ENCODE measurements around the gene TUSC2. TPM values are rescaled to one million over a fixed set of nuclear protein-coding genes. Genes with fewer than 3 reads are reported as not detected.
A peak's percentile ranks its signal among the peaks of the same experiment; 100 is the strongest.

The TUSC2 gene
- total and polyA plus RNA-seq, 2 experiments from 2014 or later = 41.6 to 71.0 TPM

- Histone ChIP-seq H3K27ac (ENCODE audit: low read depth) (peak overlapping the region; percentile 100), H3K4me2 (peak overlapping the region; percentile 99), H3K4me1 (ENCODE audit: insufficient read depth) (peaks cover 15% of the 10 kb centered on the region), H3K9me2 (ENCODE audit: insufficient read depth) (no peaks in the 10 kb centered on the region), H2AFZ (no peak overlapping the region), H3K4me3 (peak overlapping the region; percentile 97), H3K27me3 (ENCODE audit: insufficient read depth) (no peaks in the 10 kb centered on the region), H3K36me3 (ENCODE audit: insufficient read depth) (peaks cover 8% of the 10 kb centered on the region), H3F3A (replicated peaks; ENCODE audit: low read depth) (peaks cover 20% of the 10 kb centered on the region; the same call in 1 of the 2 replicates), H3K79me2 (replicated peaks; ENCODE audit: insufficient read depth) (peaks cover 26% of the 10 kb centered on the region), H4K20me1 (replicated peaks; ENCODE audit: insufficient read depth) (peaks cover 5% of the 10 kb centered on the region; the same call in 1 of the 2 replicates)
- Mint-ChIP-seq H3K27me3 (ENCODE audit: insufficient read depth, low read depth, poor library complexity) (peaks cover 11% of the 10 kb centered on the region), H3K4me1 (peaks cover 43% of the 10 kb centered on the region), H3K9me3 (no peaks in the 10 kb centered on the region), H3K36me3 (ENCODE audit: low read depth) (peaks cover 51% of the 10 kb centered on the region), H3K27ac (peak overlapping the region; percentile 82; the same call in 1 of the 2 replicates), H3K4me3 (peak overlapping the region; percentile 86)
- ATAC-seq = peak; percentile 41
- DNase-seq (ENCODE audit: low spot score) = peak; percentile 91
- TF ChIP-seq NANOG (IDR thresholded peaks at IDR 0.05; ENCODE audit: borderline replicate concordance) = no peak
- TF ChIP-seq REST (IDR thresholded peaks at IDR 0.05; ENCODE audit: unreplicated experiment) = no peak
- no peak for TF ChIP-seq STAT1 (IDR thresholded peaks at IDR 0.05; ENCODE audit: unreplicated experiment)
- no peak for TF ChIP-seq POLR2AphosphoS5 (IDR thresholded peaks at IDR 0.05; ENCODE audit: low read depth)
- TF ChIP-seq JUNB (IDR thresholded peaks at IDR 0.05; ENCODE audit: unreplicated experiment) = no peak
- TF ChIP-seq, protein P1, sequence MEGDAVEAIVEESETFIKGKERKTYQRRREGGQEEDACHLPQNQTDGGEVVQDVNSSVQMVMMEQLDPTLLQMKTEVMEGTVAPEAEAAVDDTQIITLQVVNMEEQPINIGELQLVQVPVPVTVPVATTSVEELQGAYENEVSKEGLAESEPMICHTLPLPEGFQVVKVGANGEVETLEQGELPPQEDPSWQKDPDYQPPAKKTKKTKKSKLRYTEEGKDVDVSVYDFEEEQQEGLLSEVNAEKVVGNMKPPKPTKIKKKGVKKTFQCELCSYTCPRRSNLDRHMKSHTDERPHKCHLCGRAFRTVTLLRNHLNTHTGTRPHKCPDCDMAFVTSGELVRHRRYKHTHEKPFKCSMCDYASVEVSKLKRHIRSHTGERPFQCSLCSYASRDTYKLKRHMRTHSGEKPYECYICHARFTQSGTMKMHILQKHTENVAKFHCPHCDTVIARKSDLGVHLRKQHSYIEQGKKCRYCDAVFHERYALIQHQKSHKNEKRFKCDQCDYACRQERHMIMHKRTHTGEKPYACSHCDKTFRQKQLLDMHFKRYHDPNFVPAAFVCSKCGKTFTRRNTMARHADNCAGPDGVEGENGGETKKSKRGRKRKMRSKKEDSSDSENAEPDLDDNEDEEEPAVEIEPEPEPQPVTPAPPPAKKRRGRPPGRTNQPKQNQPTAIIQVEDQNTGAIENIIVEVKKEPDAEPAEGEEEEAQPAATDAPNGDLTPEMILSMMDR (conservative IDR thresholded peaks at IDR 0.05; ENCODE audit: low read depth in 2 of 2) = no peak
- TF ChIP-seq ZNF462 (CRISPR knock-in tag; IDR thresholded peaks at IDR 0.05) = no peak
- TF ChIP-seq ZNF331 (CRISPR knock-in tag; IDR thresholded peaks at IDR 0.05; ENCODE audit: low read depth) = no peak
- TF ChIP-seq EZH2 (IDR thresholded peaks at IDR 0.05; ENCODE audit: low read depth, unreplicated experiment) = no peak
- no peak for TF ChIP-seq EZH2phosphoT487 (IDR thresholded peaks at IDR 0.05; ENCODE audit: unreplicated experiment)
- TF ChIP-seq, protein P2, sequence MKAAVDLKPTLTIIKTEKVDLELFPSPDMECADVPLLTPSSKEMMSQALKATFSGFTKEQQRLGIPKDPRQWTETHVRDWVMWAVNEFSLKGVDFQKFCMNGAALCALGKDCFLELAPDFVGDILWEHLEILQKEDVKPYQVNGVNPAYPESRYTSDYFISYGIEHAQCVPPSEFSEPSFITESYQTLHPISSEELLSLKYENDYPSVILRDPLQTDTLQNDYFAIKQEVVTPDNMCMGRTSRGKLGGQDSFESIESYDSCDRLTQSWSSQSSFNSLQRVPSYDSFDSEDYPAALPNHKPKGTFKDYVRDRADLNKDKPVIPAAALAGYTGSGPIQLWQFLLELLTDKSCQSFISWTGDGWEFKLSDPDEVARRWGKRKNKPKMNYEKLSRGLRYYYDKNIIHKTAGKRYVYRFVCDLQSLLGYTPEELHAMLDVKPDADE (IDR thresholded peaks at IDR 0.05) = no peak
- no peak for TF ChIP-seq CREB1 (CRISPR knock-in tag; IDR thresholded peaks at IDR 0.05; ENCODE audit: low read depth)
- TF ChIP-seq ZNF114 (CRISPR knock-in tag; IDR thresholded peaks at IDR 0.05) = no peak
These were observed 7.1 kb downstream of the TUSC2 start for GRCh38 chr3:50320853-50321335.

All from GM23338 (cell line).